ENCODE results near the gene CNPY3.

DNA sequence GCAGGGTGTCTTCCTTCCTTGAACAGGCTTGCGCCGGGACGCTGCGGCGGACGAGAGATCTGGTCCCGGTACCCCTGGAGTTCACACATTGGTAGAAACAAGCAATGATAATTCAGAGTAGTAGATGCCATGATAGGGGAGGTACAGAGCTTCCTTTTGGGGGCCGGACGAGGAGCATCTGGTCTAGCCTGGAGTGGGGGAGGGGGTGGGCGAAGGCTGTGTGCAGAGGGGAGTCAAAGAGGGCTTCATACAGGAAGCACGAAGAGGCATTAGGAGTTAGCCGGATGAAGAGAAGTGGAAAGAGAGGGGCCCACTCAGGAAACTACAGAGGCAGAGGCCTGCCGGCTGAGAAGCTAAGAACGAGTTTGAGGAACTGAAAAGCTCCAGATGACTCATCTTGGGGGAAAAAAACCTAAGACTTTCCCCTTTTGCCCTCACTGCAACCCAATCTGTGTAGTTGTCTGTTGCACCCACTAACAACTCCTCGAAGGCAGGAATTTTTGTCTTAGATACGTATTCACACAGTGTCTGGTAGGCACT is 611 bp downstream of the CNPY3 start:
- TF ChIP-seq, protein P1, sequence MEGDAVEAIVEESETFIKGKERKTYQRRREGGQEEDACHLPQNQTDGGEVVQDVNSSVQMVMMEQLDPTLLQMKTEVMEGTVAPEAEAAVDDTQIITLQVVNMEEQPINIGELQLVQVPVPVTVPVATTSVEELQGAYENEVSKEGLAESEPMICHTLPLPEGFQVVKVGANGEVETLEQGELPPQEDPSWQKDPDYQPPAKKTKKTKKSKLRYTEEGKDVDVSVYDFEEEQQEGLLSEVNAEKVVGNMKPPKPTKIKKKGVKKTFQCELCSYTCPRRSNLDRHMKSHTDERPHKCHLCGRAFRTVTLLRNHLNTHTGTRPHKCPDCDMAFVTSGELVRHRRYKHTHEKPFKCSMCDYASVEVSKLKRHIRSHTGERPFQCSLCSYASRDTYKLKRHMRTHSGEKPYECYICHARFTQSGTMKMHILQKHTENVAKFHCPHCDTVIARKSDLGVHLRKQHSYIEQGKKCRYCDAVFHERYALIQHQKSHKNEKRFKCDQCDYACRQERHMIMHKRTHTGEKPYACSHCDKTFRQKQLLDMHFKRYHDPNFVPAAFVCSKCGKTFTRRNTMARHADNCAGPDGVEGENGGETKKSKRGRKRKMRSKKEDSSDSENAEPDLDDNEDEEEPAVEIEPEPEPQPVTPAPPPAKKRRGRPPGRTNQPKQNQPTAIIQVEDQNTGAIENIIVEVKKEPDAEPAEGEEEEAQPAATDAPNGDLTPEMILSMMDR (IDR thresholded peaks at IDR 0.05) = no peak
- TF ChIP-seq POLR2A (IDR thresholded peaks at IDR 0.05) = no peak

All from adrenal gland (tissue), 5 donors.